HL-60 (cell line): ENCODE data around the gene RAB31.

Source experiments
- DNase-seq, 2 experiments: peaks; one replicate each; pipeline ENCODE4 v3.0.0-alpha.2; 2010 to 2020; ENCODE audit warnings: low read depth in 1 of 2, low spot score in 1 of 2
- H3K27ac ChIP-seq: fragments of 250-450 bp; sonication (Bioruptor Pico); replicated peaks from 2 replicates; pipeline ENCODE4 v1.5.1; 2020; ENCODE audit warnings: mild to moderate bottlenecking, moderate library complexity
- H3K27me3 ChIP-seq: fragments of 250-450 bp; sonication (Bioruptor Pico); 2 replicates; pipeline ENCODE4 v1.5.1; 2021; ENCODE audit warnings: mild to moderate bottlenecking, moderate library complexity; ENCODE audit not compliant: insufficient read depth, poor library complexity, severe bottlenecking
- H3K4me3 ChIP-seq: replicated peaks from 2 replicates; pipeline ENCODE4 v1.5.1; 2011; ENCODE audit warnings: mild to moderate bottlenecking, control low read depth, low read length; ENCODE audit not compliant: insufficient read depth
- GABPA ChIP-seq: IDR thresholded peaks from 2 replicates; pipeline ENCODE4 v1.6.1; 2012; ENCODE audit warnings: low read depth
- POLR2AphosphoS5 ChIP-seq: IDR thresholded peaks from 2 replicates; pipeline ENCODE4 v1.6.1; 2012; ENCODE audit warnings: low read depth
- SPI1 ChIP-seq: IDR thresholded peaks from 2 replicates; pipeline ENCODE4 v1.6.1; 2012; ENCODE audit warnings: low read depth, mild to moderate bottlenecking, borderline replicate concordance
- TF ChIP-seq, protein P1 (sequence below): IDR thresholded peaks from one replicate; pipeline ENCODE4 v1.5.1; 2011; ENCODE audit warnings: low read length, control low read depth, inconsistent platforms; ENCODE audit not compliant: insufficient read depth
- TF ChIP-seq, protein P2 (sequence below): IDR thresholded peaks from 2 replicates; pipeline ENCODE4 v1.6.1; 2012; ENCODE audit warnings: low read depth; ENCODE audit not compliant: insufficient replicate concordance

RAB31 gene

DNA sequence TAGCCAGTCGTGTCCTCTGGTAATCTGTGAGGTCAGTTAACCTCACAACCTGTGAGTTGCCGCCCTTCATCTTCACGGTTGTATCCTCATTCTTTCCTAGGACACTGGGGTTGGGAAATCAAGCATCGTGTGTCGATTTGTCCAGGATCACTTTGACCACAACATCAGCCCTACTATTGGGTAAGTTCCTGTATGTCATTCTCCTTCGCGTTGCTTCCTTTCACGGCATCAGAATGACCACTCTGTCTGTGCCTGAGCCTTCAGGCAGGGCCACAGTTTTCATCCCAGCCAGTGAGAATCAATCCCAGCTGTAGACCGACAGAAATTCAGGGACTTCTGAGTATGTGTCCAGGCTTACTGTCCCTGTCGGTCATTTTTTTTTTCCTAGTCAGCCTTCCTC lies 67.1 kb downstream of the RAB31 start:
- no peaks in the 10 kb centered on the region for H3K27me3 ChIP-seq
- H3K4me3 ChIP-seq: no peak overlapping the region
- TF ChIP-seq, protein P1, sequence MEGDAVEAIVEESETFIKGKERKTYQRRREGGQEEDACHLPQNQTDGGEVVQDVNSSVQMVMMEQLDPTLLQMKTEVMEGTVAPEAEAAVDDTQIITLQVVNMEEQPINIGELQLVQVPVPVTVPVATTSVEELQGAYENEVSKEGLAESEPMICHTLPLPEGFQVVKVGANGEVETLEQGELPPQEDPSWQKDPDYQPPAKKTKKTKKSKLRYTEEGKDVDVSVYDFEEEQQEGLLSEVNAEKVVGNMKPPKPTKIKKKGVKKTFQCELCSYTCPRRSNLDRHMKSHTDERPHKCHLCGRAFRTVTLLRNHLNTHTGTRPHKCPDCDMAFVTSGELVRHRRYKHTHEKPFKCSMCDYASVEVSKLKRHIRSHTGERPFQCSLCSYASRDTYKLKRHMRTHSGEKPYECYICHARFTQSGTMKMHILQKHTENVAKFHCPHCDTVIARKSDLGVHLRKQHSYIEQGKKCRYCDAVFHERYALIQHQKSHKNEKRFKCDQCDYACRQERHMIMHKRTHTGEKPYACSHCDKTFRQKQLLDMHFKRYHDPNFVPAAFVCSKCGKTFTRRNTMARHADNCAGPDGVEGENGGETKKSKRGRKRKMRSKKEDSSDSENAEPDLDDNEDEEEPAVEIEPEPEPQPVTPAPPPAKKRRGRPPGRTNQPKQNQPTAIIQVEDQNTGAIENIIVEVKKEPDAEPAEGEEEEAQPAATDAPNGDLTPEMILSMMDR: no peak
- TF ChIP-seq GABPA (no peak), POLR2AphosphoS5 (peak; percentile 84), SPI1 (peak; percentile 9; the same call in 1 of the 2 replicates)
- TF ChIP-seq, protein P2, sequence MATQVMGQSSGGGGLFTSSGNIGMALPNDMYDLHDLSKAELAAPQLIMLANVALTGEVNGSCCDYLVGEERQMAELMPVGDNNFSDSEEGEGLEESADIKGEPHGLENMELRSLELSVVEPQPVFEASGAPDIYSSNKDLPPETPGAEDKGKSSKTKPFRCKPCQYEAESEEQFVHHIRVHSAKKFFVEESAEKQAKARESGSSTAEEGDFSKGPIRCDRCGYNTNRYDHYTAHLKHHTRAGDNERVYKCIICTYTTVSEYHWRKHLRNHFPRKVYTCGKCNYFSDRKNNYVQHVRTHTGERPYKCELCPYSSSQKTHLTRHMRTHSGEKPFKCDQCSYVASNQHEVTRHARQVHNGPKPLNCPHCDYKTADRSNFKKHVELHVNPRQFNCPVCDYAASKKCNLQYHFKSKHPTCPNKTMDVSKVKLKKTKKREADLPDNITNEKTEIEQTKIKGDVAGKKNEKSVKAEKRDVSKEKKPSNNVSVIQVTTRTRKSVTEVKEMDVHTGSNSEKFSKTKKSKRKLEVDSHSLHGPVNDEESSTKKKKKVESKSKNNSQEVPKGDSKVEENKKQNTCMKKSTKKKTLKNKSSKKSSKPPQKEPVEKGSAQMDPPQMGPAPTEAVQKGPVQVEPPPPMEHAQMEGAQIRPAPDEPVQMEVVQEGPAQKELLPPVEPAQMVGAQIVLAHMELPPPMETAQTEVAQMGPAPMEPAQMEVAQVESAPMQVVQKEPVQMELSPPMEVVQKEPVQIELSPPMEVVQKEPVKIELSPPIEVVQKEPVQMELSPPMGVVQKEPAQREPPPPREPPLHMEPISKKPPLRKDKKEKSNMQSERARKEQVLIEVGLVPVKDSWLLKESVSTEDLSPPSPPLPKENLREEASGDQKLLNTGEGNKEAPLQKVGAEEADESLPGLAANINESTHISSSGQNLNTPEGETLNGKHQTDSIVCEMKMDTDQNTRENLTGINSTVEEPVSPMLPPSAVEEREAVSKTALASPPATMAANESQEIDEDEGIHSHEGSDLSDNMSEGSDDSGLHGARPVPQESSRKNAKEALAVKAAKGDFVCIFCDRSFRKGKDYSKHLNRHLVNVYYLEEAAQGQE: no peak
- peak overlapping the region; percentile 69 for H3K27ac ChIP-seq
- peak; percentile 91 to 94 for DNase-seq

DNA sequence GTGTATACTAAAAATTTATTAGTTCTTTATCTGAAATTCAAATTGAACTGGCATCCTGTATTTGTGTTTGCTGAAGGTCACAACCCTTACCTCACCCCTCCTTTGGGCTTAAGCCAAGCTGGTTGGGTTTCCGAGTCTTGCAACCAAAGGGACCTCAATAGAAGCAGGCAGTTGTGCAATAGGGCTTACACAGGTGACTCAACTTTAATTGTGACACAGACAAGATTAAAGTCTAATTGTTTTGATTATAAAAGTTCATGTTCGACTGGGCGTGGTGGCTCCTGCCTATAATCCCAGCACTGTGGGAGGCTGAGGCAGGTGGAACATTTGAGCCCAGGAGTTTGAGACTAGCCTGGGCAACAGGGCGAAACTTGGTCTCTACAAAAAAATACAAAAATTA lies 71.5 kb downstream of the RAB31 start:
- TF ChIP-seq, protein P1: no peak
- TF ChIP-seq POLR2AphosphoS5: peak; percentile 80
- H3K27me3 ChIP-seq: no peaks in the 10 kb centered on the region
- H3K27ac ChIP-seq: no peak overlapping the region; the same call in 1 of the 2 replicates
- H3K4me3 ChIP-seq: no peak overlapping the region
- DNase-seq: peak; percentile 93 to 99

DNA sequence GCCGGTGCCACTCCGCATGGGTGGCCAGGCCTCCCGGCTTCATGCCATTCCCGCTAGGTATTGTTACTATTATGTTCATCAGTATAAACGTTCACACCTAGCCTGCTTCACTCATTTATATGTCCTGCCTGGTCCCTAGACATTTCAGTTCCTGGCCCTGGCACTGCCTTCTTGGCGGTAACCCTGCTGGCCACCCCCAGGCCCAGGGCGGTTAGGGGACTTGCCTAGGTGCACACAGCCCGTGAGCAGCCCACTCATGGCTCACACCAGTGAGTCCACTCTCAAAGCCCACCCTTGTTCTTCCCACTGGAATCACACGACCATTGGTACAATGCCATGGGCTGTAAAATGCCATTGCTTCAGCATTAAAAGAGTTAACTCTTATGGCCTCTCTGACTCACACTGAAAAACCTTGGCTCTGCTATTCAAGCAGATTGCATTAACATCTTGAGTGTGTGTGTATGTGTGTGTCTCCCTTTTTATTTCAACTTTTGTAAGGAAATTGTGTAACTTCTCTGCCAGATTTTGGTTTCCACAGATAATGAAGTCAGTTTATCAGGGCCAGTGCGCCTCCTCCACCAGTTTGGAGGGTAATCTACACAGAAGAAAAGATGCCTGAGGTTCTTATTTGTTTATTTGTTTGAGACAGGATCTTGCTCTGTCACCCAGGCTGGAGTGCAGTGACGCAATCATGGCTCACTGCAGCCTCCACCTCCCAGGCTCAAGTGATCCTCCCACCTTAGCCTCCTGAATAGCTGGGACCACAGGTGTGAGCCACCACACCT lies 74.2 kb downstream of the RAB31 start:
- DNase-seq: peak; percentile 92 to 96
- TF ChIP-seq POLR2AphosphoS5: peak; percentile 59; the same call in 1 of the 2 replicates
- TF ChIP-seq, protein P1: no peak
- TF ChIP-seq, protein P2: no peak
- no peak; the same call in 1 of the 2 replicates for TF ChIP-seq SPI1
- peak; percentile 57 for TF ChIP-seq GABPA
- no peak overlapping the region for H3K4me3 ChIP-seq
- H3K27ac ChIP-seq: peak overlapping the region; percentile 23
- no peaks in the 10 kb centered on the region for H3K27me3 ChIP-seq

DNA sequence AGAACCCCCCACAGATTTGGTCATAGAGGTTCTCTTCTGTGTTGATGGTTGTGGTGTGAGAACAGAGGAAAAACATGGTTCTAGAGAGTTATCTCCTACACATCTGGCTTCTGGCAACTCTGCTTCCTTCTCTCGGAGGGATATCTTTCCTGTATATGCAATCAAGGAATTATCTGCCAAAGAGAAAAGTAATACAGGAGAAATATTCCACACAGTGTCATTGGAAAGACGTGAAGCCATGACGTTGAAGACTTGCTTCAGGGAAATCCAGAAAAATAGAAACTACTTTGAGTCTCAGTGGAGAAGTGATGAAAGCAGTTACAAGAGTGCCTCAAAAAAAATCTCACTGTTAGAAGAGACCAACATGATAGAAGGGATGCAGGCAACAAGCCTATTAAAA lies 78.5 kb downstream of the RAB31 start:
- H3K4me3 ChIP-seq: no peak overlapping the region
- TF ChIP-seq, protein P1: no peak
- TF ChIP-seq, protein P2: no peak
- no peak for TF ChIP-seq POLR2AphosphoS5
- no peak for TF ChIP-seq SPI1
- TF ChIP-seq GABPA: no peak
- no peaks in the 10 kb centered on the region for H3K27me3 ChIP-seq
- DNase-seq: no peak
- H3K27ac ChIP-seq: no peak overlapping the region
